A549 (cell line): Measurements from ENCODE around the gene XPR1. TPM values are rescaled to one million over a fixed set of nuclear protein-coding genes. Genes with fewer than 3 reads are reported as not detected.

Experiments
- ATAC-seq, 2 experiments: fragments of 200-7000 bp in 1 of 2; fragments of >200 bp in 1 of 2; cut with Nextera tagmentation in 1 of 2; cut with Tn5 transposase in 1 of 2; 3 replicates each; pipeline versions ENCODE4 v1.8.0 to v1.9.1; 2018 to 2020; ENCODE audit warnings: mild to moderate bottlenecking in 1 of 2, moderate library complexity in 1 of 2
- CTCF ChIA-PET: fragments of 300-600 bp; sonication (Branson Sonifier 250); formaldehyde crosslinking; extraction: SDS; loops from one replicate; lab custom pipeline; 2021; ENCODE audit warnings: antibody characterized with exemption, inconsistent platforms; lab: Yijun Ruan, JAX
- POLR2A ChIA-PET: fragments of 350-600 bp; formaldehyde crosslinking; extraction: SDS; loops from one replicate; lab custom pipeline; 2021; ENCODE audit warnings: antibody characterized with exemption, inconsistent platforms; lab: Yijun Ruan, JAX
- DNase-seq, 2 experiments: peaks; one replicate each; pipeline versions ENCODE4 v3.0.0 to v3.0.0-alpha.2; 2011 to 2016; ENCODE audit warnings: low read depth in 1 of 2, low spot score in 1 of 2
- FAIRE-seq: peaks from 2 replicates; lab custom pipeline; 2011; peaks lifted over from hg19 to GRCh38; lab: Jason Lieb, UNC
- H3K27ac ChIP-seq, 2 experiments: fragments of >200 bp; sonication (Bioruptor Twin); formaldehyde crosslinking; 3 replicates each; pipeline ENCODE4 v1.5.1; 2016 to 2017
- H3K4me1 ChIP-seq: fragments of >200 bp; sonication (Bioruptor Twin); formaldehyde crosslinking; 3 replicates; pipeline ENCODE4 v1.6.1; 2016
- H3K4me2 ChIP-seq: fragments of >200 bp; sonication (Bioruptor Twin); formaldehyde crosslinking; 3 replicates; pipeline ENCODE4 v1.6.1; 2016
- H3K4me3 ChIP-seq: fragments of >200 bp; sonication (Bioruptor Twin); formaldehyde crosslinking; 3 replicates; pipeline ENCODE4 v1.5.1; 2016
- H3K9me3 ChIP-seq: fragments of >200 bp; sonication (Bioruptor Twin); formaldehyde crosslinking; 3 replicates; pipeline ENCODE4 v1.6.1; 2016
- ATOH8 ChIP-seq: fragments of 250-450 bp; sonication (Bioruptor Pico); IDR thresholded peaks from 2 replicates; pipeline ENCODE4 v1.5.0; 2020; ENCODE audit warnings: low read depth, mild to moderate bottlenecking, moderate library complexity
- CBX2 ChIP-seq: fragments of 200-600 bp; sonication (generic); IDR thresholded peaks from 2 replicates; pipeline ENCODE4 v1.6.1; 2016; ENCODE audit warnings: low read depth, mild to moderate bottlenecking, borderline replicate concordance
- CBX8 ChIP-seq: fragments of 200-600 bp; sonication (generic); IDR thresholded peaks from 2 replicates; pipeline ENCODE4 v1.6.1; 2016
- CHD4 ChIP-seq: fragments of 200-600 bp; sonication (generic); IDR thresholded peaks from 2 replicates; pipeline ENCODE4 v1.6.1; 2016; ENCODE audit warnings: antibody characterized with exemption, mild to moderate bottlenecking, borderline replicate concordance
- EHF ChIP-seq: fragments of 250-450 bp; sonication (Bioruptor Pico); IDR thresholded peaks from 2 replicates; pipeline ENCODE4 v1.5.0; 2020; ENCODE audit warnings: mild to moderate bottlenecking
- EHMT2 ChIP-seq: fragments of 200-600 bp; sonication (generic); IDR thresholded peaks from 2 replicates; pipeline ENCODE4 v1.6.1; 2016; ENCODE audit warnings: antibody characterized with exemption, low read depth, mild to moderate bottlenecking, moderate library complexity
- ESRRA ChIP-seq: fragments of 150-350 bp; IDR thresholded peaks from 2 replicates; pipeline ENCODE4 v1.6.1; 2014; ENCODE audit warnings: mild to moderate bottlenecking, low read length, borderline replicate concordance
- FOXS1 ChIP-seq: fragments of 250-450 bp; sonication (Bioruptor Pico); IDR thresholded peaks from 2 replicates; pipeline ENCODE4 v1.5.0; 2020; ENCODE audit warnings: mild to moderate bottlenecking, moderate library complexity
- HDAC2 ChIP-seq: fragments of 200-600 bp; sonication (generic); IDR thresholded peaks from 2 replicates; pipeline ENCODE4 v1.6.1; 2016
- HEYL ChIP-seq: fragments of 250-450 bp; sonication (Bioruptor Pico); IDR thresholded peaks from 2 replicates; pipeline ENCODE4 v1.8.0; 2021; ENCODE audit warnings: mild to moderate bottlenecking, moderate library complexity
- HOXA7 ChIP-seq: fragments of 250-450 bp; sonication (Bioruptor Pico); IDR thresholded peaks from 2 replicates; pipeline ENCODE4 v1.5.0; 2020; ENCODE audit warnings: mild to moderate bottlenecking, moderate library complexity
- HOXB13 ChIP-seq: fragments of 250-450 bp; sonication (Bioruptor Pico); IDR thresholded peaks from 2 replicates; pipeline ENCODE4 v1.5.0; 2020; ENCODE audit warnings: low read depth, mild to moderate bottlenecking, moderate library complexity
- JUN ChIP-seq, 2 experiments: fragments of >200 bp; sonication (Bioruptor Twin); formaldehyde crosslinking; IDR thresholded peaks; 2 replicates in 1 of 2; 3 replicates in 1 of 2; pipeline ENCODE4 v1.6.1; 2016 to 2017
- JUNB ChIP-seq: fragments of >200 bp; sonication (Bioruptor Twin); formaldehyde crosslinking; IDR thresholded peaks from 2 replicates; pipeline ENCODE4 v1.6.1; 2016
- KDM1A ChIP-seq: fragments of 200-600 bp; sonication (generic); IDR thresholded peaks from 2 replicates; pipeline ENCODE4 v1.6.1; 2016; ENCODE audit warnings: low read depth, mild to moderate bottlenecking
- MAFK ChIP-seq: fragments of 450-650 bp; IDR thresholded peaks from 2 replicates; pipeline ENCODE4 v1.6.1; 2014; ENCODE audit not compliant: partially characterized antibody
- MAX ChIP-seq: IDR thresholded peaks from 2 replicates; pipeline ENCODE4 v1.6.1; 2012
- MAZ ChIP-seq: fragments of 150-350 bp; IDR thresholded peaks from 2 replicates; pipeline ENCODE4 v1.6.1; 2014; ENCODE audit warnings: antibody characterized with exemption, low read depth, low read length, borderline replicate concordance
- NFE2L2 ChIP-seq: fragments of 150-350 bp; conservative IDR thresholded peaks from 2 replicates; pipeline ENCODE4 v1.6.1; 2014; ENCODE audit warnings: low read length
- PHF8 ChIP-seq: fragments of 200-600 bp; sonication (generic); IDR thresholded peaks from 2 replicates; pipeline ENCODE4 v1.6.1; 2016; ENCODE audit warnings: low read depth, mild to moderate bottlenecking, antibody characterized with exemption, moderate library complexity, borderline replicate concordance
- POLR2A ChIP-seq: IDR thresholded peaks from 2 replicates; pipeline ENCODE4 v1.6.1; 2012; ENCODE audit warnings: mild to moderate bottlenecking, low read length
- POLR2AphosphoS2 ChIP-seq: conservative IDR thresholded peaks from 2 replicates; pipeline ENCODE4 v1.6.1; 2012; ENCODE audit warnings: low read length, improper control_type of control experiment, inconsistent platforms
- RAD21 ChIP-seq, 2 experiments: fragments of >200 bp in 1 of 2; sonication (Bioruptor Twin) in 1 of 2; formaldehyde crosslinking in 1 of 2; IDR thresholded peaks in 1 of 2; conservative IDR thresholded peaks in 1 of 2; 2 replicates in 1 of 2; 3 replicates in 1 of 2; pipeline ENCODE4 v1.6.1; 2012 to 2018; ENCODE audit warnings: inconsistent platforms in 1 of 2
- RARB ChIP-seq: fragments of 250-450 bp; sonication (Bioruptor Pico); IDR thresholded peaks from 2 replicates; pipeline ENCODE4 v1.8.0; 2021; ENCODE audit warnings: mild to moderate bottlenecking, moderate library complexity
- RNF2 ChIP-seq: fragments of 200-600 bp; sonication (generic); IDR thresholded peaks from 2 replicates; pipeline ENCODE4 v1.6.1; 2016; ENCODE audit warnings: low read depth, mild to moderate bottlenecking, antibody characterized with exemption, moderate library complexity, borderline replicate concordance
- SMC3 ChIP-seq: fragments of >200 bp; sonication (Bioruptor Twin); formaldehyde crosslinking; IDR thresholded peaks from 3 replicates; pipeline ENCODE4 v1.6.1; 2018; ENCODE audit warnings: inconsistent platforms
- TP53 ChIP-seq: fragments of 250-450 bp; sonication (Bioruptor Pico); IDR thresholded peaks from 2 replicates; pipeline ENCODE4 v1.5.0; 2021; ENCODE audit warnings: mild to moderate bottlenecking, moderate library complexity
- USF2 ChIP-seq: fragments of 450-650 bp; IDR thresholded peaks from 2 replicates; pipeline ENCODE4 v1.6.1; 2014; ENCODE audit warnings: antibody characterized with exemption
- ZC3H11A ChIP-seq: fragments of 450-650 bp; IDR thresholded peaks from 2 replicates; pipeline ENCODE4 v1.6.1; 2014; ENCODE audit warnings: antibody characterized with exemption, mild to moderate bottlenecking
- ZNF302 ChIP-seq: fragments of 250-450 bp; sonication (Bioruptor Pico); IDR thresholded peaks from 2 replicates; pipeline ENCODE4 v1.9.0; 2021; ENCODE audit warnings: inconsistent platforms, mild to moderate bottlenecking, moderate library complexity
- WGBS: methylation state at CpG from one replicate; pipeline ENCODE4 v1.1.6; 2017; ENCODE audit errors: missing lambda C conversion rate; 5-methylcytosine and 5-hydroxymethylcytosine counted together
- polyA plus RNA-seq, 4 experiments: library from polyadenylated mRNA; depleted of rRNA in 3 of 4; stranded (reverse); fragments of >200 nt; fragmentation: RNase III in 1 of 4; extraction: RNeasy Plus Mini Kit Qiagen cat#74134 plus additional on column Dnase treatment in 1 of 4; gene quantifications; 2 replicates in 3 of 4; 3 replicates in 1 of 4; pipeline ENCODE4 v1.2.3, GENCODE V29; 2011 to 2017
- TF ChIP-seq, protein P1 (sequence below): fragments of 250-450 bp; sonication (Bioruptor Pico); IDR thresholded peaks from 2 replicates; pipeline ENCODE4 v1.5.0; 2021; ENCODE audit warnings: mild to moderate bottlenecking, moderate library complexity, borderline replicate concordance
- TF ChIP-seq, protein P2 (sequence below): IDR thresholded peaks from 2 replicates; pipeline ENCODE4 v1.6.1; 2012; ENCODE audit warnings: low read depth, borderline replicate concordance

XPR1 gene
- polyA plus RNA-seq, 2 of the 4 experiments (the other 2 are of a cell fraction): 37.5 to 86.1 TPM

DNA sequence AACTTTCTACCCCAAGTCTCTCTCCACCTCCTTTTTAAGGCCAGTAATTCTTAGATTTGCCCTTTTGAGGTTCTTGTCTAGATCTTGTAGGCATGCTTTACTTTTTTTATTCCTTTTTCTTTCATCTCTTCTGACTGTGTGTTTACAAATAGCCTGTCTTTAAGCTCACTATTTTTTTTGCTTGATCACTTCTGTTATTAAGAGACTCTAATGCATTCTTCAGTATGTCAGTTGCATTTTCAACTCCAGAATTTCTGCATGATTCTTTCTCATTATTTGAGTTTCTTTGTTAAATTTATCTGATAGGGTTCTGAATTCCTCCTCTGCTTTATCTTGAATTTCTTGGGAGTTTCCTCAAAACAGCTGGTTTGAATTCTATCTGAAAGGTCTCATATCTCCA lies 30.9 kb downstream of the XPR1 start:
- ATAC-seq: no peak
- ChIA-PET CTCF (no interaction called here), POLR2A (no interaction called here)
- H3K27ac ChIP-seq: no peak overlapping the region
- no peak for FAIRE-seq
- no peak overlapping the region for H3K4me2 ChIP-seq
- no peak for TF ChIP-seq ZNF302 (CRISPR knock-in tag)
- no peak for TF ChIP-seq KDM1A
- TF ChIP-seq TP53: no peak
- TF ChIP-seq PHF8: no peak
- TF ChIP-seq POLR2A: no peak
- no peak for TF ChIP-seq HDAC2
- TF ChIP-seq CHD4: no peak
- TF ChIP-seq ESRRA: no peak
- no peak for TF ChIP-seq MAZ
- TF ChIP-seq HOXA7 (CRISPR knock-in tag): no peak
- peaks cover 63% of the 10 kb centered on the region for H3K9me3 ChIP-seq
- no peak for DNase-seq
- H3K4me1 ChIP-seq: no peaks in the 10 kb centered on the region
- no peak overlapping the region for H3K4me3 ChIP-seq

GRCh38 chr1:180670681-180671080 lies 38.9 kb downstream of the XPR1 start:
- H3K27ac ChIP-seq: no peak overlapping the region
- CTCF ChIA-PET: interaction anchor here (0.6 kb wide), 1 partner anchor 755 kb away, joined by 3 read pairs; no protein-coding TSS in a partner anchor
- peaks cover 14% of the 10 kb centered on the region for H3K4me1 ChIP-seq
- H3K9me3 ChIP-seq: peaks cover 6% of the 10 kb centered on the region; the same call in 1 of the 3 replicates
- ATAC-seq (no peak), DNase-seq (no peak), FAIRE-seq (no peak)
- no peak overlapping the region for H3K4me2 ChIP-seq
- H3K4me3 ChIP-seq: no peak overlapping the region
- POLR2A ChIA-PET: no interaction called here
- 89% methylated on average over 1 of the region's 1 CpG for WGBS
- TF ChIP-seq HOXB13 (CRISPR knock-in tag) (no peak), EHMT2 (no peak)

- TF ChIP-seq MAX (no peak), RNF2 (no peak), RAD21 (conservative IDR thresholded peaks at IDR 0.05 in 1 of 2, IDR thresholded peaks at IDR 0.05 in 1 of 2) (no peak), ESRRA (no peak), SMC3 (no peak), JUNB (no peak), ZNF302 (CRISPR knock-in tag) (no peak), HEYL (CRISPR knock-in tag) (no peak), PHF8 (no peak), HOXB13 (CRISPR knock-in tag) (no peak), MAFK (no peak), NFE2L2 (no peak), JUN (IDR thresholded peaks at IDR 0.05) (no peak), FOXS1 (no peak)
- TF ChIP-seq, all 56 proteins: peak for 0
These were observed 40.3 kb downstream of the XPR1 start for GRCh38 chr1:180672105-180672504.

DNA sequence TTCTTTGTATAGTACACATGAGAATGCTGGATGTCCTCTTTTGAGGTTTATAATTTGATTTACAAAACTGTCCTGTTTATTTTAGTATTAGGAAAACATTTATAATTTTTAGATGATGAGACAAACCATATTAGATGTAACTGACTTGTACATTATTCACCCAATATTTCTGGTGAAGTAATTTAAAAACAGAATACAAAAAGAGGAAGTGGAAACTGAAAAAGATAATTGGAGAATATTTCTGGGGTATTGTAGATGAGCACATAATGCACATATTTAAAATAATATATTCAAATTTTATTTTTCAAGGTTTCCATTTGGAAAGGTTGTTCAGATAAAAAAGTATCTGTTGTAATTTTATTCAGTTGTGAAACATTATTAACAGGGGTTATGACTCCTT lies 40.7 kb downstream of the XPR1 start:
- Histone ChIP-seq H3K9me3 (peaks cover 5% of the 10 kb centered on the region; the same call in 1 of the 3 replicates), H3K4me2 (no peak overlapping the region), H3K27ac (no peak overlapping the region), H3K4me3 (no peak overlapping the region), H3K4me1 (peaks cover 17% of the 10 kb centered on the region)
- DNase-seq (no peak), ATAC-seq (no peak), FAIRE-seq (no peak)
- POLR2A ChIA-PET: no interaction called here
- CTCF ChIA-PET: no interaction called here
- TF ChIP-seq, protein P1, sequence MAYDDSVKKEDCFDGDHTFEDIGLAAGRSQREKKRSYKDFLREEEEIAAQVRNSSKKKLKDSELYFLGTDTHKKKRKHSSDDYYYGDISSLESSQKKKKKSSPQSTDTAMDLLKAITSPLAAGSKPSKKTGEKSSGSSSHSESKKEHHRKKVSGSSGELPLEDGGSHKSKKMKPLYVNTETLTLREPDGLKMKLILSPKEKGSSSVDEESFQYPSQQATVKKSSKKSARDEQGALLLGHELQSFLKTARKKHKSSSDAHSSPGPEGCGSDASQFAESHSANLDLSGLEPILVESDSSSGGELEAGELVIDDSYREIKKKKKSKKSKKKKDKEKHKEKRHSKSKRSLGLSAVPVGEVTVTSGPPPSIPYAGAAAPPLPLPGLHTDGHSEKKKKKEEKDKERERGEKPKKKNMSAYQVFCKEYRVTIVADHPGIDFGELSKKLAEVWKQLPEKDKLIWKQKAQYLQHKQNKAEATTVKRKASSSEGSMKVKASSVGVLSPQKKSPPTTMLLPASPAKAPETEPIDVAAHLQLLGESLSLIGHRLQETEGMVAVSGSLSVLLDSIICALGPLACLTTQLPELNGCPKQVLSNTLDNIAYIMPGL: no peak
- no peak for TF ChIP-seq RARB (CRISPR knock-in tag)
- no peak for TF ChIP-seq CBX8
- TF ChIP-seq POLR2AphosphoS2: no peak
- TF ChIP-seq, protein P2, sequence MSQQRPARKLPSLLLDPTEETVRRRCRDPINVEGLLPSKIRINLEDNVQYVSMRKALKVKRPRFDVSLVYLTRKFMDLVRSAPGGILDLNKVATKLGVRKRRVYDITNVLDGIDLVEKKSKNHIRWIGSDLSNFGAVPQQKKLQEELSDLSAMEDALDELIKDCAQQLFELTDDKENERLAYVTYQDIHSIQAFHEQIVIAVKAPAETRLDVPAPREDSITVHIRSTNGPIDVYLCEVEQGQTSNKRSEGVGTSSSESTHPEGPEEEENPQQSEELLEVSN: no peak
- no peak for TF ChIP-seq USF2
- TF ChIP-seq RNF2: no peak
- no peak for TF ChIP-seq ATOH8
- TF ChIP-seq ZC3H11A: no peak
- no peak for TF ChIP-seq CBX2
- TF ChIP-seq EHF (CRISPR knock-in tag): no peak

More at GRCh38 chr1:180672105-180672504, 40.3 kb downstream of the XPR1 start:
- FAIRE-seq (no peak), ATAC-seq (no peak), DNase-seq (no peak)
- ChIA-PET CTCF (no interaction called here), POLR2A (no interaction called here)
- H3K4me1 ChIP-seq: peaks cover 17% of the 10 kb centered on the region
- no peak overlapping the region for H3K27ac ChIP-seq
- peaks cover 5% of the 10 kb centered on the region; the same call in 1 of the 3 replicates for H3K9me3 ChIP-seq
- H3K4me3 ChIP-seq: no peak overlapping the region
- no peak overlapping the region for H3K4me2 ChIP-seq
